ENCODE measurements around the gene ICAM1.

GRCh38 chr19:10315335-10316214 lies 44.7 kb downstream of the ICAM1 start, which contains the start of gene FDX2:
- TF ChIP-seq YY1 (IDR thresholded peaks at IDR 0.05; ENCODE audit: insufficient read depth, insufficient read length) (peak; percentile 94), SUZ12 (IDR thresholded peaks at IDR 0.05; ENCODE audit: extremely low read depth, insufficient read depth, insufficient read length) (no peak)
